SK-N-SH treated with all-trans-retinoic acid at 6 μM for 48 hours (cell line): ENCODE measurements around the gene MTO1.
"Not testable (repeated sequence)": the region's sequence is repeated elsewhere in the genome, so short reads cannot be mapped to it uniquely, and the experiment has no call there.

Experiments used
- ARNTL ChIP-seq: fragments of 450-650 bp; formaldehyde crosslinking; IDR thresholded peaks from 2 replicates; pipeline ENCODE4 v1.5.0; 2020; ENCODE audit warnings: low read depth, mild to moderate bottlenecking, moderate library complexity, borderline replicate concordance
- CSRNP3 ChIP-seq: fragments of 250-450 bp; sonication (Bioruptor Pico); IDR thresholded peaks from 2 replicates; pipeline ENCODE4 v1.5.1; 2021; ENCODE audit warnings: mild to moderate bottlenecking, moderate library complexity
- ESRRG ChIP-seq: fragments of 250-450 bp; sonication (Bioruptor Pico); IDR thresholded peaks from 2 replicates; pipeline ENCODE4 v1.6.1; 2021; ENCODE audit warnings: mild to moderate bottlenecking
- PATZ1 ChIP-seq: fragments of 250-450 bp; sonication (Bioruptor Pico); IDR thresholded peaks from 2 replicates; pipeline ENCODE4 v1.8.0; 2020; ENCODE audit warnings: mild to moderate bottlenecking, moderate library complexity, borderline replicate concordance
- POU6F1 ChIP-seq: fragments of 250-450 bp; sonication (Bioruptor Pico); IDR thresholded peaks from 2 replicates; pipeline ENCODE4 v1.8.0; 2021; ENCODE audit warnings: low read depth, mild to moderate bottlenecking, moderate library complexity, borderline replicate concordance
- RARB ChIP-seq: fragments of 250-450 bp; sonication (Bioruptor Pico); IDR thresholded peaks from 2 replicates; pipeline ENCODE4 v1.8.0; 2021; ENCODE audit warnings: mild to moderate bottlenecking, moderate library complexity
- TOX ChIP-seq: fragments of 250-450 bp; sonication (Bioruptor Pico); IDR thresholded peaks from 2 replicates; pipeline ENCODE4 v1.8.0; 2021; ENCODE audit warnings: mild to moderate bottlenecking, moderate library complexity, borderline replicate concordance
- ZFP3 ChIP-seq: fragments of 250-450 bp; sonication (Bioruptor Pico); IDR thresholded peaks from 2 replicates; pipeline ENCODE4 v1.5.0; 2020; ENCODE audit warnings: mild to moderate bottlenecking, moderate library complexity
- ZFP30 ChIP-seq: fragments of 450-650 bp; formaldehyde crosslinking; IDR thresholded peaks from 2 replicates; pipeline ENCODE4 v1.5.0; 2022; ENCODE audit warnings: mild to moderate bottlenecking, moderate library complexity
- ZNF565 ChIP-seq: fragments of 450-650 bp; formaldehyde crosslinking; conservative IDR thresholded peaks from 2 replicates; pipeline ENCODE4 v1.5.0; 2020; ENCODE audit warnings: low read depth, mild to moderate bottlenecking, moderate library complexity

DNA sequence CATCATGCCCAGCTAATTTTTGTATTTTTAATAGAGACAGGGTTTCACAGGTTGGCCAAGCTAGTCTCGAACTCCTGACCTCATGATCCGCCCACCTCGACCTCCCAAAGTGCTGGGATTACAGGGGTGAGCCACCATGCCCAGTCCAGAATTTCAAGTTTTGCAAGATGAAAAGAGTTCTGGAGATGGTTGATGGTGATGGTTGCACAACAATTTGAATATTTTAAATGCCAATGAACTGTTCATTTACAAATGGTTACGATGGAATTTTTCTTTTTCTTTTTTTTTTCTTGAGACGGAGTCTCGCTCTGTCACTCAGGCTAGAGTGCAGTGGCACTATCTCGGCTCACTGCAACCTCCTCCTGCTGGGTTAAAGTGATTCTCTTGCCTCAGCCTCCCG lies 44.2 kb downstream of the MTO1 start:
- TF ChIP-seq ESRRG, ZFP30, TOX, PATZ1, RARB, ZNF565, CSRNP3, ZFP3, ARNTL, POU6F1 (CRISPR knock-in tag): not testable (repeated sequence)
